Hematopoietic multipotent progenitor cell treated with erythropoietin and hydrocortisone succinate and interleukin-3 and kit ligand, for 17 days (in vitro differentiated cells): ENCODE results near the gene ACSL1.
A peak's percentile ranks its signal among the peaks of the same experiment; 100 is the strongest.

Experiments used
- DNase-seq: peaks from one replicate; pipeline ENCODE4 v3.0.0-alpha.2; 2015; ENCODE audit warnings: low spot score

The ACSL1 gene

GRCh38 chr4:184810720-184811119 is 15.0 kb downstream of the ACSL1 start:
- no peak for DNase-seq

GRCh38 chr4:184808713-184809050 is 17.1 kb downstream of the ACSL1 start:
- no peak for DNase-seq

- DNase-seq, result no peak
These were observed 17.7 kb downstream of the ACSL1 start for GRCh38 chr4:184807797-184808712.

- no peak for DNase-seq
These were observed 18.5 kb downstream of the ACSL1 start for GRCh38 chr4:184807256-184807655.

GRCh38 chr4:184806711-184807110 is 19.1 kb downstream of the ACSL1 start:
- DNase-seq, result no peak

GRCh38 chr4:184806229-184806550 is 19.6 kb downstream of the ACSL1 start:
- DNase-seq, result no peak

GRCh38 chr4:184805462-184806228 is 20.1 kb downstream of the ACSL1 start:
- peak; percentile 84 for DNase-seq

- DNase-seq, result no peak
These were observed 21.1 kb downstream of the ACSL1 start for GRCh38 chr4:184804621-184805020.

GRCh38 chr4:184803874-184804273 is 21.9 kb downstream of the ACSL1 start:
- no peak for DNase-seq

GRCh38 chr4:184803133-184803532 is 22.6 kb downstream of the ACSL1 start:
- DNase-seq, result no peak

- no peak for DNase-seq
These were observed 23.1 kb downstream of the ACSL1 start for GRCh38 chr4:184802697-184803015.

- no peak for DNase-seq
These were observed 23.7 kb downstream of the ACSL1 start for GRCh38 chr4:184801781-184802696.

GRCh38 chr4:184798504-184798903 is 27.3 kb downstream of the ACSL1 start:
- no peak for DNase-seq

- DNase-seq, result no peak
These were observed 28.9 kb downstream of the ACSL1 start for GRCh38 chr4:184796906-184797305.

- no peak for DNase-seq
These were observed 30.4 kb downstream of the ACSL1 start for GRCh38 chr4:184795214-184795844.

- DNase-seq, result no peak
These were observed 31.3 kb downstream of the ACSL1 start for GRCh38 chr4:184794470-184794869.

GRCh38 chr4:184793735-184794355 is 31.9 kb downstream of the ACSL1 start:
- no peak for DNase-seq

GRCh38 chr4:184792950-184793555 is 32.7 kb downstream of the ACSL1 start:
- DNase-seq, result no peak

GRCh38 chr4:184792334-184792733 is 33.4 kb downstream of the ACSL1 start:
- DNase-seq, result no peak

GRCh38 chr4:184790826-184791225 is 34.9 kb downstream of the ACSL1 start:
- no peak for DNase-seq
